Right lobe of liver (tissue), 6 donors: ENCODE data around the gene NOC2L. TPM values are rescaled to one million over a fixed set of nuclear protein-coding genes. Genes with fewer than 3 reads are reported as not detected.

Experiments used
- ATAC-seq, 4 donors: fragments of 200-7000 bp; cut with Tn5 transposase; one replicate each; pipeline ENCODE4 v1.9.1; 2020; ENCODE audit warnings: mild to moderate bottlenecking in 4 of 4, moderate library complexity in 4 of 4
- DNase-seq, 3 donors: peaks; one replicate each; pipeline ENCODE4 v3.0.0-alpha.2; 2020
- H3K27ac ChIP-seq, 3 donors: fragments of 200-600 bp; one replicate each; pipeline ENCODE4 v1.8.0; 2022
- H3K27me3 ChIP-seq, 2 donors: fragments of 200-600 bp; one replicate each; pipeline ENCODE4 v1.8.0; 2022
- H3K36me3 ChIP-seq, 4 donors: fragments of 200-600 bp; sonication (generic) in 1 of 4; one replicate each; pipeline versions ENCODE4 v1.5.1 to v1.8.0; 2017 to 2022; ENCODE audit warnings: control low read depth in 1 of 4
- H3K4me1 ChIP-seq, 4 donors: fragments of 200-600 bp; sonication (generic) in 1 of 4; one replicate each; pipeline versions ENCODE4 v1.5.1 to v1.8.0; 2017 to 2022; ENCODE audit warnings: control low read depth in 1 of 4
- H3K4me3 ChIP-seq, 3 donors: fragments of 200-600 bp; one replicate each; pipeline ENCODE4 v1.8.0; 2022
- H3K9me3 ChIP-seq, 4 donors: fragments of 200-600 bp; sonication (generic) in 1 of 4; one replicate each; pipeline versions ENCODE4 v1.5.1 to v1.8.0; 2017 to 2022; ENCODE audit warnings: control low read depth in 1 of 4
- CTCF ChIP-seq, 4 donors: fragments of 200-600 bp in 3 of 4; fragments of 450-650 bp in 1 of 4; IDR thresholded peaks; one replicate each; pipeline versions ENCODE4 v1.5.1 to v1.8.0; 2016 to 2022; ENCODE audit warnings: antibody characterized with exemption in 4 of 4, mild to moderate bottlenecking in 2 of 4
- POLR2A ChIP-seq: fragments of 450-650 bp; IDR thresholded peaks from one replicate; pipeline ENCODE4 v1.6.1; 2017; ENCODE audit warnings: antibody characterized with exemption, mild to moderate bottlenecking
- WGBS: methylation state at CpG from one replicate; pipeline ENCODE4 v1.1.6; 2018; ENCODE audit warnings: low coverage, low lambda C conversion rate; ENCODE audit not compliant: insufficient coverage; ENCODE audit errors: missing lambda C conversion rate; 5-methylcytosine and 5-hydroxymethylcytosine counted together
- intact Hi-C, 2 donors: fragments of 100-400 bp; cut with DNase I; formaldehyde crosslinking; loops; one replicate each; pipeline versions ENCODE4 v1.11.2 to v1.14.1; 2022
- total RNA-seq, 6 experiments: library from RNA; depleted of rRNA in 2 of 6; stranded (reverse); fragments of >200 nt in 2 of 6; fragmentation: NEBNext Ultra II Directional in 3 of 6; extraction: Animal tissue kit (Norgen Biotek cat#: 25700) in 3 of 6; gene quantifications; one replicate each; pipeline versions ENCODE4 v1.1.0 to v1.2.4, GENCODE V29; 2016 to 2023
- donor health status: DM: no; HTN: yes; CAD: no.
- donor health status: DM: no; HTN: no; CAD: no.
- donor health status: DM: no; HTN: no; CAD: no.
- donor health status: DM: no; HTN: yes; CAD: no.
- donor health status: DM: no; HTN: yes; CAD: no.

Gene NOC2L
- total RNA-seq, 6 experiments from 2014 or later = 28.9 to 36.8 (median 30.2) TPM

GRCh38 chr1:970242-970972 is 11.4 kb upstream of the NOC2L start:
- H3K27me3 ChIP-seq = peaks cover 0 to 12% of the 10 kb centered on the region in 2 donors
- no peak for ATAC-seq
- H3K27ac ChIP-seq = no peak overlapping the region
- 20% methylated on average over 3 of the region's 33 CpGs for WGBS
- H3K4me1 ChIP-seq = peaks cover 0 to 8% (median 2%) of the 10 kb centered on the region in 4 donors
- intact Hi-C loops = no loop called here
- DNase-seq = no peak
- H3K36me3 ChIP-seq = no peaks in the 10 kb centered on the region
- no peaks in the 10 kb centered on the region for H3K9me3 ChIP-seq
- TF ChIP-seq CTCF (IDR thresholded peaks at IDR 0.05) (no peak), POLR2A (no peak)
- H3K4me3 ChIP-seq = no peak overlapping the region

GRCh38 chr1:969260-969855 is 10.3 kb upstream of the NOC2L start:
- 67% methylated on average over 14 of the region's 15 CpGs for WGBS
- no peaks in the 10 kb centered on the region for H3K36me3 ChIP-seq
- no peak for TF ChIP-seq POLR2A
- TF ChIP-seq CTCF (IDR thresholded peaks at IDR 0.05) = no peak
- H3K4me1 ChIP-seq = peaks cover 0 to 8% (median 2%) of the 10 kb centered on the region in 4 donors
- no peak overlapping the region for H3K4me3 ChIP-seq
- H3K27me3 ChIP-seq = peaks cover 0 to 12% of the 10 kb centered on the region in 2 donors
- ATAC-seq = no peak
- H3K9me3 ChIP-seq = no peaks in the 10 kb centered on the region
- intact Hi-C loops = no loop called here
- H3K27ac ChIP-seq = no peak overlapping the region
- no peak for DNase-seq

GRCh38 chr1:967466-968343 is 8.6 kb upstream of the NOC2L start:
- Histone ChIP-seq H3K27me3 (peaks cover 0 to 12% of the 10 kb centered on the region in 2 donors), H3K9me3 (no peaks in the 10 kb centered on the region), H3K4me1 (peaks cover 0 to 8% (median 2%) of the 10 kb centered on the region in 4 donors), H3K4me3 (no peak overlapping the region), H3K27ac (no peak overlapping the region), H3K36me3 (no peaks in the 10 kb centered on the region)
- DNase-seq = peak in 1 of 3 donors; percentile 18
- no CpG with 5 or more reads among the region's 23 CpGs for WGBS
- intact Hi-C loops = no loop called here
- TF ChIP-seq CTCF (IDR thresholded peaks at IDR 0.05) (no peak), POLR2A (no peak)
- ATAC-seq = no peak

- Histone ChIP-seq H3K4me1 (peaks cover 0 to 8% (median 2%) of the 10 kb centered on the region in 4 donors), H3K27ac (peak overlapping the region; percentile 43 to 83 (median 52)), H3K36me3 (no peaks in the 10 kb centered on the region), H3K27me3 (peaks cover 0 to 12% of the 10 kb centered on the region in 2 donors), H3K9me3 (no peaks in the 10 kb centered on the region), H3K4me3 (peak overlapping the region; percentile 48 to 63 (median 57))
- 0% methylated on average over 25 of the region's 60 CpGs for WGBS
- intact Hi-C loops = no loop called here
- ATAC-seq = peak; percentile 82 to 88 (median 83)
- TF ChIP-seq POLR2A = peak; percentile 49
- TF ChIP-seq CTCF (IDR thresholded peaks at IDR 0.05) = no peak
- DNase-seq = peak; percentile 76 to 88 (median 76)
Observed at GRCh38 chr1:966704-967300, 7.7 kb upstream of the NOC2L start.
